Activated CD8-positive, alpha-beta memory T cell treated with anti-CD3 and anti-CD28 coated beads for 48 hours (primary cell): ENCODE data around the gene KCND3.
"Not testable (repeated sequence)": the region's sequence is repeated elsewhere in the genome, so short reads cannot be mapped to it uniquely, and the experiment has no call there.

Experiments
- DNase-seq, 3 experiments: peaks; one replicate each; pipeline ENCODE4 v3.0.0-alpha.2; 2020; ENCODE audit warnings: low read depth in 2 of 3, low spot score in 2 of 3

KCND3 gene

GRCh38 chr1:111747282-111747734 is 242.2 kb downstream of the KCND3 start:
- peak in 1 of 3 experiments; percentile 59 for DNase-seq

GRCh38 chr1:111746614-111746999 is 242.9 kb downstream of the KCND3 start:
- DNase-seq: no peak

GRCh38 chr1:111745675-111746613 is 243.5 kb downstream of the KCND3 start:
- no peak for DNase-seq

- DNase-seq: no peak
Observed at GRCh38 chr1:111743679-111744101, 245.8 kb downstream of the KCND3 start.

GRCh38 chr1:111742938-111743549 is 246.4 kb downstream of the KCND3 start:
- no peak for DNase-seq

GRCh38 chr1:111742292-111742691 is 247.2 kb downstream of the KCND3 start:
- DNase-seq: not testable (repeated sequence)

- no peak for DNase-seq
Observed at GRCh38 chr1:111739925-111740765, 249.3 kb downstream of the KCND3 start.

- DNase-seq: peak; percentile 63 to 80 (median 68)
Observed at GRCh38 chr1:111739194-111739924, 250.1 kb downstream of the KCND3 start, which contains the start of gene INKA2. INKA2 (minus strand) TSS chr1:111739395; CDS start chr1:111739242, 153 bp downstream.

- DNase-seq: peak in 1 of 3 experiments; percentile 31
Observed at GRCh38 chr1:111738436-111739193, 250.9 kb downstream of the KCND3 start.

- DNase-seq: no peak
Observed at GRCh38 chr1:111738133-111738435, 251.4 kb downstream of the KCND3 start.

GRCh38 chr1:111737216-111738132 is 252.0 kb downstream of the KCND3 start:
- no peak for DNase-seq

- no peak for DNase-seq
Observed at GRCh38 chr1:111736548-111737215, 252.8 kb downstream of the KCND3 start.

GRCh38 chr1:111735858-111736544 is 253.5 kb downstream of the KCND3 start:
- no peak for DNase-seq

- no peak for DNase-seq
Observed at GRCh38 chr1:111735321-111735720, 254.1 kb downstream of the KCND3 start.

GRCh38 chr1:111734856-111735255 is 254.6 kb downstream of the KCND3 start:
- DNase-seq: no peak

GRCh38 chr1:111734426-111734825 is 255.0 kb downstream of the KCND3 start:
- no peak for DNase-seq

- DNase-seq: no peak
Observed at GRCh38 chr1:111733992-111734341, 255.5 kb downstream of the KCND3 start.
